Stimulated activated CD8-positive, alpha-beta memory T cell treated with anti-CD3 and anti-CD28 coated beads, Interleukin-2, amount 100 ng/mL, for 48 hours (primary cell): ENCODE results near the gene DDX56.

ENCODE experiments used
- DNase-seq, 2 donors: peaks; one replicate each; pipeline ENCODE4 v3.0.0-alpha.2; 2020; ENCODE audit warnings: low read depth in 2 of 2

The DDX56 gene

DNA sequence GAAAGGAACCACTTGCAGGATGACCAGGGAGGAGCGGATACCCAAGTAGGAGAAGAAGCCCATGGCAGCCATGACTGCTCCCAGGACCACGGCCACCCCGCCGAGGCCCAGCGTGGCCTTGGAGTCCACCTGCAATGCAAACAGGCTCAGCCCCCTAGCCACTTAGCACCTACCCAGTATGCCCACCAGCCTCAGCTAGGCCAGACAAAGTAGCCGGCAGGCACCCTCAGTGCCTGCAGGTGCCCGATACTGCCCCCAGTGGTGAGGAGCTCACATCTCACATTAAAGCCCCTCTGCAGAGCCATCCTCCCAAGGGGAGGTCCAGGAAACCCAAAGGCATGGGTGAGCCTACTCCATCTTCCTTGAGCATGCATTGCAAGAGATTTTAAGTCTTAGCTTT lies 39.2 kb downstream of the DDX56 start:
- peak; percentile 29 to 42 for DNase-seq

- DNase-seq: no peak
Observed at GRCh38 chr7:44534087-44534486, 39.6 kb downstream of the DDX56 start.

GRCh38 chr7:44533301-44534055 lies 40.2 kb downstream of the DDX56 start:
- DNase-seq: no peak

GRCh38 chr7:44531421-44532380 lies 42.0 kb downstream of the DDX56 start:
- DNase-seq: no peak

DNA sequence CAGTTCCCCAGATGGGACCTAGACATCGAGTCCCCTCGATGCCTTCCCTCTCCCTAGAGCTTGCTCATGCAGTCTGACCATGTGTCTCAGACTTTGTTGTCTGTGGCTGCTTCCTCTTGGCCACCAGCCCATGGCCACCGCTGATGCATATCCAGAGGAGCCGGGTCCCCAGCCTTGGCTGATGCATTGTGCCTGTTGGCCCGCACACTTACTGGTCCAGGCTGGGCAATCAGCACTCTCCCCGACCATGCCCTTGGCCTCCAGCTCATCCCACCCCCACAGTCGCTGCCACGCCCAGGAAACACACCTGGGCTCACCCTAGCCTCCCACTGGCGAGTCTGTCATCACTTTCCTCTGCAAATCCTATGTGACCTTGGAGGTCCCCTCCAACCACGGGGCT lies 42.7 kb downstream of the DDX56 start:
- DNase-seq: no peak

GRCh38 chr7:44524811-44525388 lies 48.8 kb downstream of the DDX56 start:
- no peak for DNase-seq

- DNase-seq: no peak
Observed at GRCh38 chr7:44522315-44522714, 51.4 kb downstream of the DDX56 start.

GRCh38 chr7:44521347-44522095 lies 52.2 kb downstream of the DDX56 start:
- DNase-seq: no peak

DNA sequence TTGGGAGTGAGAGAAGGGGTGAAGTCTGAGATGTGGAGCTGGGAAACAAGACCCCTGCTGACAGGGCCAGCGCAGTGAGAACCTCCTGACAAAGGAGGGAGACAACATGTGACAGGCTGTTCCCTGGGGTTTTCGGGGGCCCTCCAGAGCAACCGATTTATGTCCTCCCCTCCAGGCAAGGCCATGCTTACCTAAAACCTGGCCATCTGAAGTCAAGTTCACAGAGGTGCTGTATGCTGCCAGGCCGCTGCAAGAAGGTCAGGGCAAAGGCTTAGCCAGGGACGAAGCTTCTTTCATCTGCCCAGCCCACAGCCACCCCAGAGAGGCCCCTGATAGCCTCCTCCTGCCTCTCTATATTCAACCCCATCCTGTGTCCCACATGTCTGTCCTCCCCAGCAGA lies 53.1 kb downstream of the DDX56 start:
- DNase-seq: no peak

DNA sequence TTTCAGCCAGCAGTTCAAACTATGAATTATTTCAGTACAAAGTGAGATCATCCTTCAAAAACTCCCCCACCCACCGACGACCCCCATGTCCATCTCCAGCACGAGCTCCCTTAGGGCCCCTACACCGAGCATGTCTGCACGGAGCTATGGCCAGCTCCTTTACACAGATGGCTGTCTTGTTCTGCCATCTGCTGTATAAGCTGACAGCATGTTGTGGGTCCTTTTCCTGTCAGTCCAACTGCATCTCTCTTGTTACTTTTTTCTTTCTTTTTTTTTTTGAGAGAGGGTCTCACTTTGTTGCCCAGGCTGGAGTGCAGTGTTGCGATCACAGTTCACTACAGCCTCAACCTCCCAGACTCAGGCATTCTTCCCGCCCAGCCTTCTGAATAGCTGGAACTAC lies 54.2 kb downstream of the DDX56 start:
- no peak for DNase-seq

GRCh38 chr7:44518761-44519160 lies 54.9 kb downstream of the DDX56 start:
- DNase-seq: no peak

- DNase-seq: no peak
Observed at GRCh38 chr7:44517175-44517574, 56.5 kb downstream of the DDX56 start.
